GM12874 (cell line): ENCODE measurements around the gene DNAJC18.

Source experiments
- TF ChIP-seq, protein P1 (sequence below): IDR thresholded peaks from 2 replicates; pipeline ENCODE4 v1.5.1; 2011; ENCODE audit warnings: low read depth, mild to moderate bottlenecking, control low read depth, low read length, moderate library complexity; ENCODE audit not compliant: insufficient read depth

Gene DNAJC18

DNA sequence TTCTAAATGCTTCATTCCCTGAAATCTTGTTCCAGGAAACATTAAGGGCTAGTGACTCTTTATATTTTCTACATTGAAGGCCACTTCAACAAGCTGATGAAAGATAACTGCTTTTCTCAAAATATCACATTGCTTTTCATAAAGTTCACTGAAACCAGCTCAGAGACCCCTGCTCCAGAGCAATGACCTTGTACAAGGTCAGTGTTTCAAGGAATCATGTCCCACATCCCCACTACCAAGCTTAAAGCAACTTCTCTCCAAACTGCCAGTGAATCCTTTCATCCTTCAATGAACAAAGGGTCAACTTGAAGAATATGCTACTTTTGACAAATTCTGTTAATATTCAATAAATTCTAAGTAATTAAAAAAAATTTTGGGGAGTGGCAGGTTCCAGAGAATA, 23.5 kb downstream of the DNAJC18 start:
- TF ChIP-seq, protein P1, sequence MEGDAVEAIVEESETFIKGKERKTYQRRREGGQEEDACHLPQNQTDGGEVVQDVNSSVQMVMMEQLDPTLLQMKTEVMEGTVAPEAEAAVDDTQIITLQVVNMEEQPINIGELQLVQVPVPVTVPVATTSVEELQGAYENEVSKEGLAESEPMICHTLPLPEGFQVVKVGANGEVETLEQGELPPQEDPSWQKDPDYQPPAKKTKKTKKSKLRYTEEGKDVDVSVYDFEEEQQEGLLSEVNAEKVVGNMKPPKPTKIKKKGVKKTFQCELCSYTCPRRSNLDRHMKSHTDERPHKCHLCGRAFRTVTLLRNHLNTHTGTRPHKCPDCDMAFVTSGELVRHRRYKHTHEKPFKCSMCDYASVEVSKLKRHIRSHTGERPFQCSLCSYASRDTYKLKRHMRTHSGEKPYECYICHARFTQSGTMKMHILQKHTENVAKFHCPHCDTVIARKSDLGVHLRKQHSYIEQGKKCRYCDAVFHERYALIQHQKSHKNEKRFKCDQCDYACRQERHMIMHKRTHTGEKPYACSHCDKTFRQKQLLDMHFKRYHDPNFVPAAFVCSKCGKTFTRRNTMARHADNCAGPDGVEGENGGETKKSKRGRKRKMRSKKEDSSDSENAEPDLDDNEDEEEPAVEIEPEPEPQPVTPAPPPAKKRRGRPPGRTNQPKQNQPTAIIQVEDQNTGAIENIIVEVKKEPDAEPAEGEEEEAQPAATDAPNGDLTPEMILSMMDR, result no peak

DNA sequence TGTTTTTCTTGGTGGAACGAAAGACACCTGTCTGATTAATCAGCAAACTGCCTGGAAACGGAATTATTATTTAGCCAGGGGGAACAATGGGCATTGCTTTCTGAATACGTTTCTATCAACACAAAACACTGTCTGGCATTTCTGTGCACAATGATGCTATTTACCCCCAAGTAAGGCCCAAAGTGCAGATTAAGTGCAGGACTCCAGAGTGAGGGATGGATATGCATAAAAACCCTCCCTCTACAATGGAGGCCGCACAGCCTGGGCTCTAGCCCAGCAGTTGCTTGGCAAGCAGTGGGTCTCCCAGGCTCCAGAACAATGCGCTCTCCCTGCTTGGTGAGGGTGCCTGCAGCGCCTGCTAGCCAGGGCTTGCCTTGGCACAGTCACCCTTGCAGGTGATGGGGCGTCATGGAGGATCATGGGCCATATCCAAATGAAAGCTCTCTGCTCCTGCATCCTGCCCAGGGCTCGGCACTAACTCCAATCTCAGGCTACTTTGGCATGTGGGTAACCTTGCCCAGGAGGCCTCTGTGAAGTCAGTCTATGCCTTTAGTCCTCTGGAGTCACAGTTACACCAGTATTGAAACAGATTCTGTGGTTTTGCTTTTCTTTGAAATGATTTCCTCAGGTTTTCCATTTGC, 24.0 kb downstream of the DNAJC18 start:
- TF ChIP-seq, protein P1, result no peak

DNA sequence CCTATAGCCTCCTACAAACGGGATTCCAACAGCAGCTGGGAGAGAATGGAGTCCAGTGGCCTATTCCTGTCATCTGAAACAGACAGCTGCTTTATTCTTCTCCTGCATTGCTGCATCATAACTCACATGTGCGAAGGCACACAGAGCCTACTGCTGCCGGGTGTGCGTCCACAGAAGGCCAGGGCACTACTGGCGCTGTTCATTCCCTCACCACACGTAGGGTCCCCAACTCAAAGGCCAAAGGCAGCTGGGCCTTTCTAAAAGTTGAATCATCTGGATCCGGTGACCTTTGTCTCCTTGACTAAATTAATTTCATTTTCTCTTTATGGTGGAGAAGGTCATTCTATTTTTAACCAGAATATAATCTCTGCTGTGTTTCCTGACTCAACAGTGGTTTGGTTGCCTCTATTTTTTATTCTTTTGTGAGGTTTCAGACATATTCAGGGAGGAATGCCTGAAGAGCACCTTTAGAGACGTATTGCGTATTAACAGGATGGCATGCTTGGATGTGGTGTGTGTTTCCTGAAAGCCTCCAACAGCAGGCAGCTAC, 24.7 kb downstream of the DNAJC18 start:
- TF ChIP-seq, protein P1, result no peak

DNA sequence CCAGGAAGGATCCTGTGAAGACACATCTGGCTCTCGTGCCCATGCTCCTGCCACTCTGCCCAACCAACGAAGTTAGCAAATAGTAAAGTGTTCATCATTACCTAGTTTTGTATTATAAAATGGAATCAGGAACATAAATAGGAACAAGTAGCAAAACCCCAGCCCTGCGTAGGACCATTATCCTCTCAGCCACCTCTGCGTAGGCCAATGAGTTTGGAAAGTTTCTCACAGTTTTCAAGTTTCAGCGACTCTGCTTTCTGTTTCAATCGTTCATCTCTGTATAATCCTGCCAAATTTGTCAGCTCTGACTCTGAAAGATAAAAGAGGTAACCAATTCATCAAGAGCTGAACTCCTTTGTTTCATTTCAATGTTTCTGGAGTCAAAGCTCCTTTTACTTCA, 25.4 kb downstream of the DNAJC18 start:
- TF ChIP-seq, protein P1, result no peak

DNA sequence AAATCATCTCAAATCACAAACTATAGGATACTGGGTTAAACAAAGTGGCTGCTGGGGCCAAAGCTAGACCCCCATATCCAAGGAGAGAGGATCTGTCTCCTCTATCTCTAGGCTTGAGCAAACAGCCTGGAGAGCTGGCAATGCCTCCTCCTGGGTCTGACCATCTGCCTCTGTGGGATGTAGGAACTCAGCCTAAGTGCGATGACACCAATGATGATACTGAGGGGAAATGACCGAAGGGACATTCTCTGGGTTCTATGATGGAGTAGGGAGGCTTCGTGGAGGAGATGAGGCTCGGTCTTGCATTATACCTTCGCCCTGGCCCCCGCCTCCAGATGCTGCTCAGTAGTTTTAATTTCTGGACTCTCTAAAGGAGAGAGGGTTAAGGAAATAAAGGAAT, 26.2 kb downstream of the DNAJC18 start:
- TF ChIP-seq, protein P1, result no peak

DNA sequence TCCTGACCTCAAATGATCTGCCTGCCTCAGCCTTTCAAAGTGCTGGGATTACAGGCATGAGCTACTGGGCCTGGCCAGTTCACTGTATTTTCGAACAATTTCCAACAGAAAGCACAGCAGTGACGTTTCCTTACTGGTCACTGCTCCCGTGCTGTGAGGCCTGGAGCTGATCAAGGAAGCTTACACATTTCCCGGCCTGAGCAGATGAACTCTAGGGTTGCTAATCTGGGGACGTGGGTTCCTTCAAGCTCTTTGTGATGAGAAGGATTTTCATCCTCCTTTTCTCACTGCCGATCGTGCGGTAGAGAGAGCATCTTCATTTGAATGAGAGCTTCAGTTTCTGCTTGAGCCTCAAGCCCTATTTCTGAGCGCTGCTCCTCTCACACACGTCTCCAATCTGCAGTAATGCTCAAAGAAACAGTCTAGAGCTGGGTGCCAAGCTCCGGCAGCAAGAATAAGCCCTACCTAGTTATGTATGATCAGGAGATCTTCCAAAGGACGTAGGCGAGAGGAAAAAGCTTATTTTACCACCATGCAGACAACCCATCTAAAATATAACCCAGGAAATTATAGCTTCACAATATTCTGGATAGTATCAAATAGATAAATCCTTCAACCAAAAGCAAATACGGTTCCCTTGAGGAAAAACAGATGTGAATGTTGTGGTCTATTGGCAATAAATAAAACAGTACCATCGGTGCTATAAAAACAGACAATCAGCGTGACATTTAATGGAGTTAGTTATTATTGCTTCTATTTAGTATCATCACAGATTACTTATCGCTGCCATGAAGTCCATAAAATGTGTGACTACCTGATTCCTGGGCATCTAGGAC, 28.1 kb downstream of the DNAJC18 start:
- TF ChIP-seq, protein P1, result no peak
